ENCODE measurements around the gene RAB7A.

RAB7A gene

DNA sequence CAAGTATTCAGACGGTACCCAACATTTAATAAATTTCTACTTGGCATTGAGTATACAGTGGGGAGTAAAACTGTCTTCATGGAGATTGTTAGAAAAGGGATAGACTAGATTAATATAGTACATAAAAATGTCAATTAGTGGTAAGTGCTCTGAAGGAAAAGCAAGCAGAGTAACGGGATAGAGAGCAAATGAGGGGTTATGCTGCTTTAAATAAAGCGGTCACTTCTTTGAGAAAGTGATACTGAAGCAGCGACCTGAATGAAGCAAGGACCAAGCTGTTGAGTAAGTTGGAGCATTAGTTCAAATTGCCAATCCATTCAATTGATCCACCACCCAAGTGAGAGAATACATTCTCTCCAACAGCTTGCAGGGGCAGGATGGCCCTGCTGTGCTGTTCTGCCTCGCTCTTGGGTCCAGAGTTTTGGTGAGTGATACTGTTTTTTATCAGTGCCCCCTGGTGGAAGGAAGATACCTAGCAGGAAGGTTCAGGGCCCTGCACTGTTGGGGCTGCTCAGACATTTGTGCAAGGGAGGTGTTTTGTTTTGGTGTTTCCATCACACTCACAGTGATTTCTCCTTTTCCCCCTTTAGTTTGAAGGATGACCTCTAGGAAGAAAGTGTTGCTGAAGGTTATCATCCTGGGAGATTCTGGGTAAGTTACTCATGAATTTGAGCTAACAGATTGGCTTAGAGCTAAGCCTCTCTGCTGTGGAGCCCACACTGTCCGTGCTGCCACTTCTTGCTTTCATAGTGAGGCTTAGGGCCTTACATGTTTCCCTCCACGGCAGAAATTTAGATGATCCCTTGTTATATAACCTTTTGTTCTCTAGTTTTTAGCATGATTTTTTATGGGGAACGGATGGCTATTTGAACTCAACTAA lies 69.0 kb downstream of the RAB7A start:
- TF ChIP-seq, protein P1, sequence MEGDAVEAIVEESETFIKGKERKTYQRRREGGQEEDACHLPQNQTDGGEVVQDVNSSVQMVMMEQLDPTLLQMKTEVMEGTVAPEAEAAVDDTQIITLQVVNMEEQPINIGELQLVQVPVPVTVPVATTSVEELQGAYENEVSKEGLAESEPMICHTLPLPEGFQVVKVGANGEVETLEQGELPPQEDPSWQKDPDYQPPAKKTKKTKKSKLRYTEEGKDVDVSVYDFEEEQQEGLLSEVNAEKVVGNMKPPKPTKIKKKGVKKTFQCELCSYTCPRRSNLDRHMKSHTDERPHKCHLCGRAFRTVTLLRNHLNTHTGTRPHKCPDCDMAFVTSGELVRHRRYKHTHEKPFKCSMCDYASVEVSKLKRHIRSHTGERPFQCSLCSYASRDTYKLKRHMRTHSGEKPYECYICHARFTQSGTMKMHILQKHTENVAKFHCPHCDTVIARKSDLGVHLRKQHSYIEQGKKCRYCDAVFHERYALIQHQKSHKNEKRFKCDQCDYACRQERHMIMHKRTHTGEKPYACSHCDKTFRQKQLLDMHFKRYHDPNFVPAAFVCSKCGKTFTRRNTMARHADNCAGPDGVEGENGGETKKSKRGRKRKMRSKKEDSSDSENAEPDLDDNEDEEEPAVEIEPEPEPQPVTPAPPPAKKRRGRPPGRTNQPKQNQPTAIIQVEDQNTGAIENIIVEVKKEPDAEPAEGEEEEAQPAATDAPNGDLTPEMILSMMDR (IDR thresholded peaks at IDR 0.05; ENCODE audit: low read depth, low read length): peak; percentile 80
- no peak overlapping the region for H3K4me3 ChIP-seq (ENCODE audit: low read depth, low read length)

DNA sequence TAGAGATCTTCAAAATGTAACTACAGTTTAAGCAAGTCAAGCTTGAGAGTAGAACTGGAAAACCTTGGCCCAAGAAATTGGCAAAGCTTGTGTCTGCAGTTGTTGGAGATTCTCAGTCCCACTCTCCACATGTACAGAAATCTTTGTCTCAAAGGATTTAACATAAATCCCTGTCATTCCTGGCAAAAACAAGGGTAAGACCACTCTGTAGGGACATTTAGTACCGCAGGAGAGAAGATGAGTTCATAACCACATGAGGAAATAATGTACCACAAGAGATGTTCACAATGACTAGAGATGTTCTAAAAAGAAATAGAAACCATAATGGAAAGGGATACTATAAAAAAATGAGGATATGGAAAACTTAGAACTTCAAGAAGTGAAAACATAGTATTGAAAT lies 73.7 kb downstream of the RAB7A start:
- TF ChIP-seq, protein P1 (IDR thresholded peaks at IDR 0.05; ENCODE audit: low read depth, low read length): no peak
- no peak overlapping the region for H3K4me3 ChIP-seq (ENCODE audit: low read depth, low read length)

DNA sequence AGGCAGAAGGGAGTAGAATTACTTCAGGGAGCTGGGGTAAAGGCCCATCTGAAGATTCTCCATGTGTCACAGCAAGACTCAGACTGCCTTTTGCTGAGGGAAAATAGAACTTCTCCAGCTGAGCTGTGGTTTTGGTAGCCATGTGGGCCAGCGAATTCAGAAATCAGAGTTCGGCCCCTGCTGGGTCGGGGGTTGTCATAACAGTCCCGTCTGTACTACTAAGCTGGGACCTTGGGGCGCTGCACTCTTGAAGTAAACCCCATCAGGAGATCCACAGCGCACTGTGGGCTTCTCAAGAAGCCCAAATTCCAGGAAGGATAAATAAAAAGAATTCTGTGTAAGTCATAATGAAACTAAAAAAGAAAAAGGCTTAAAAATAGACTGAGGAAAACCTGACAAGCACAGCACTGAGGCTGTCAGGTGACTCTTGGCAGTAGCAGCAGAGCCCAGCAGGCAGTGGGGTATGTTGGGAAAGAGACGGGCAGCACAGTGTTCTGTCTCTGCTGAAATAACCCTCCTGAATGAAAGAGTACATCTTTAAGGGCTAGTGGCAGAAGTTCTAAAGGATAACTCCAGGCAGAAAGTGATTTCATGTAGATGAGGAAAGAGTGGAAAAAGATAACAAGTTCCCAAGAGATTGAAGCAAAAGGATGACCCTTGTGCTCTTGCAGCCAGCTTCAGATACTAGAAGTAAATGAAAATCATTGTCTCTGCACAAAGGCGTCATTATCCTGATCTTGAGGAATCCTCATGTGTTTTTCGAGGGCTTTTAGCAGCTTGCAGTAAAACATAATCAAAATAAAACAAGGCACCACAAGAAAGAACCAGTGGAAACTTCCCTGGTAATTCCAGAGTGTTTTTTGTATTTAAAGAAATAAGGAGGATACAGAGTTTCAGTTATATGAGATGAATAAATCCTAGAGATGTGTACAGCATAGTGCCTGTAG lies 74.5 kb downstream of the RAB7A start:
- no peak overlapping the region for H3K4me3 ChIP-seq (ENCODE audit: low read depth, low read length)
- TF ChIP-seq, protein P1 (IDR thresholded peaks at IDR 0.05; ENCODE audit: low read depth, low read length): no peak

DNA sequence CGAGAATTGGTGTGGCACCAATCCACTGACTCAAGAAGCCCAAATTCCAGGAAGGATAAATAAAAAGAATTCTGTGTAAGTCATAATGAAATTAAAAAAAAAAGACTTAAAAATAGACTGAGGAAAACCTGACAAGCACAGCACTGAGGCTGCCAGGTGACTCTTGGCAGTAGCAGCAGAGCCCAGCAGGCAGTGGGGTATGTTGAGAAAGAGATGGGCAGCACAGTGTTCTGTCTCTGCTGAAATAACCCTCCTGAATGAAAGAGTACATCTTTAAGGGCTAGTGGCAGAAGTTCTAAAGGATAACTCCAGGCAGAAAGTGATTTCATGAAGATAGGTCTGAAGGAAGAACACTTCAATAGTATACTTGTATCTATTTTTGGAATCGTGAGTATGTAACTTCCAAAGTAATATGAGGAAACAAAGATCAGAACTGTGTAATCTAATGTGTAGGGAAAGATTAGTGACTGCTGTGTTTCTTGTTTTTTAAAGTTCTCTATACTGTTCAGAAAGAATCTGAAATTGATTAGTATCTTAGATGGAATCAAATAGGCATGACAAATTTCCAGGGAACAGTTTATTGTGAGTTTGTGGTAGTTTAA lies 75.9 kb downstream of the RAB7A start:
- no peak overlapping the region for H3K4me3 ChIP-seq (ENCODE audit: low read depth, low read length)
- TF ChIP-seq, protein P1 (IDR thresholded peaks at IDR 0.05; ENCODE audit: low read depth, low read length): no peak

DNA sequence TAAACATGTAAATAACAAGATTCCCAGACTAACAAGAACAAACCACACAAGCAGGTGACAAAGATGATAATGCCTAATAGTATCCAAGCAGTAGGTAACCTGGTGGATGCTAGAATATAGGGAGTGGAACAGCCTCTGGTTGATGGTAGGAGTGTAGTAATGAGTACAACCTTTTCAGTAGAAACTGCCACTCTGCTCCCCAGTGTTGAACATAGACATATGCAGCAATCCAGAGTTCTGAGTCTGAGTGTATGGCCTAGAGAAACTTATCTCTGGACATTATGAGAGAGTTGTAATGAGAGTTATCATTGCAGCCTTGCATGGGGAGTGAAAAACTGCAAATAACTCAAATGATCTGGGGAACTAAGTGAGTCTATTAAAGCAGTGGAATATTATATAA lies 77.3 kb downstream of the RAB7A start:
- TF ChIP-seq, protein P1 (IDR thresholded peaks at IDR 0.05; ENCODE audit: low read depth, low read length): no peak
- no peak overlapping the region for H3K4me3 ChIP-seq (ENCODE audit: low read depth, low read length)

DNA sequence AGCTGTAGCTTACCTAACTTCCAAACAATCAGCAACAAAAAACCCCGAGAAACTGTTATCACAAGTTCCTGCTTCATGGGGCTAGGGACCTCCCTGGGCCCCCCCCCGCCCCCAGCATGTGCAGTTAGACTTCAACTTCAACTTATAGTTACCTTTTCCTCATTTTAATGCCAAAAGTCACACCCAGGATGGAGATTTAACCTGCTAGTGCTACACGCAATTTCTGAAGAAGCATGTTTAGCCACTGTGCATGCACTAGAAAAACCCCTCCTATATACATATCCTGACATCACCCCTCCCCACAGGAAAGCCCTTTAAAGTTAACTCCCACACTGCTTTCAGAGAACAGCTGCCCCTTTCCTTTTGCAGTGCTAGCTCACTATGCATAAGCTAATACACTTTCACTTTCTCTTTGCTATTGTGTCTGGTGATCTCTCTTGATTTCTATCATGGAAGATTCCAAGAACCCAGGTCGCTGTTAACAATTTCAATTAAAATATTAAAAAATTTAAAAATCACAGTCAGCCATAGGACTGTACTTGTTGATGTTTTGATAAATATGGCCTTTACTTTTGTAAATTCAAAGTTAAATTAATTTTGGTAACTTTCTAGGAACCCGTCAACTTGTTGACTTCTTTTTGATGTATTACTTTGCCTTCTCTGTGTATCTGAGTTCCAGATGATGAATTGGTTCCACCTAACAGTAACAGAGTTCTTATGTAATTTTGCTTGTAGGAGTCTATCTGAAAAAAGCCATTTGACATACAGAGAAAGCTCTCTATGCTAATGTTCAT lies 78.2 kb downstream of the RAB7A start:
- TF ChIP-seq, protein P1 (IDR thresholded peaks at IDR 0.05; ENCODE audit: low read depth, low read length): no peak
- no peak overlapping the region for H3K4me3 ChIP-seq (ENCODE audit: low read depth, low read length)
